Measurements from ENCODE around the gene UST.

GRCh38 chr6:148943451-148943850 lies 196.6 kb downstream of the UST start:
- no peak for TF ChIP-seq POLR2AphosphoS5 (IDR thresholded peaks at IDR 0.05)
- TF ChIP-seq, protein P1, sequence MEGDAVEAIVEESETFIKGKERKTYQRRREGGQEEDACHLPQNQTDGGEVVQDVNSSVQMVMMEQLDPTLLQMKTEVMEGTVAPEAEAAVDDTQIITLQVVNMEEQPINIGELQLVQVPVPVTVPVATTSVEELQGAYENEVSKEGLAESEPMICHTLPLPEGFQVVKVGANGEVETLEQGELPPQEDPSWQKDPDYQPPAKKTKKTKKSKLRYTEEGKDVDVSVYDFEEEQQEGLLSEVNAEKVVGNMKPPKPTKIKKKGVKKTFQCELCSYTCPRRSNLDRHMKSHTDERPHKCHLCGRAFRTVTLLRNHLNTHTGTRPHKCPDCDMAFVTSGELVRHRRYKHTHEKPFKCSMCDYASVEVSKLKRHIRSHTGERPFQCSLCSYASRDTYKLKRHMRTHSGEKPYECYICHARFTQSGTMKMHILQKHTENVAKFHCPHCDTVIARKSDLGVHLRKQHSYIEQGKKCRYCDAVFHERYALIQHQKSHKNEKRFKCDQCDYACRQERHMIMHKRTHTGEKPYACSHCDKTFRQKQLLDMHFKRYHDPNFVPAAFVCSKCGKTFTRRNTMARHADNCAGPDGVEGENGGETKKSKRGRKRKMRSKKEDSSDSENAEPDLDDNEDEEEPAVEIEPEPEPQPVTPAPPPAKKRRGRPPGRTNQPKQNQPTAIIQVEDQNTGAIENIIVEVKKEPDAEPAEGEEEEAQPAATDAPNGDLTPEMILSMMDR (IDR thresholded peaks at IDR 0.05), result no peak
- no peak for TF ChIP-seq POLR2A (IDR thresholded peaks at IDR 0.05)
- no peak for TF ChIP-seq EP300 (IDR thresholded peaks at IDR 0.05; ENCODE audit: low read depth)
